NOMO-1 treated with DMSO at 0.1 percent for 48 hours (cell line): Measurements from ENCODE around the gene NFIC.
A peak's percentile ranks its signal among the peaks of the same experiment; 100 is the strongest.

Source experiments
- DNase-seq: peaks from one replicate; lab custom pipeline; 2025; ENCODE audit not compliant: unreplicated experiment; lab: John Stamatoyannopoulos, UW

Gene NFIC

DNA sequence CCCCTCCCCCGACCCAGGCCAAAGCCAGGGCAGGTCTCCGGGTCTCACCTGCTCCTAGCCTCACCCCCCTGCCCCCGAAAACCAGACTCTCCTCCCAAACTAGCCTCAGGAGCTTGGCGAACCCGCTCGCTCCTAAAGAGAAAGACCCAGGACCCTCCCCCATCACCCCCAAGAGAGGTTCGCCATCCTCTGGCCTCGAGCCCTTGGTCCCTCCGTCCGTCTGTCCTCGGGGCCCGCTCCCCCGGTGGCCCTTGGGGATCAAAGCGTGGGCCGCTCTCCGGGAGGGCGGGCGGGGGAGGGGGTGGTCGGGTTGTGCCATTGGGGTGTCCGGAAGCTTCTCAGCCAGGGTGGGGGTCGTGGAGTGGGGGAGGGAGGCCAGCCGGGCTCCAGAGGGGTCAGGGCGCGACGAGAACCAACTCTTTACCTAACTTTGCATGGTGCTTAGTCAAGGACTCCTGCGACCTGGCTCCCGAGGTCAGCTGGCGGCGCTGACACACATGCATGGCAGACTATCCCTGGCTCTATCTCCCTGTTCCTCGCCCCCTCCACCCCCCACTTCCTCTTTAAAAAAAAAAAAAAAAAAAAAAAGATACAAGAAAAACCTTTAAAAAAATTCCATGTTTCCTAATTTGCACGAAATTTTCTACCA is 98.3 kb downstream of the NFIC start:
- DNase-seq: no peak

DNA sequence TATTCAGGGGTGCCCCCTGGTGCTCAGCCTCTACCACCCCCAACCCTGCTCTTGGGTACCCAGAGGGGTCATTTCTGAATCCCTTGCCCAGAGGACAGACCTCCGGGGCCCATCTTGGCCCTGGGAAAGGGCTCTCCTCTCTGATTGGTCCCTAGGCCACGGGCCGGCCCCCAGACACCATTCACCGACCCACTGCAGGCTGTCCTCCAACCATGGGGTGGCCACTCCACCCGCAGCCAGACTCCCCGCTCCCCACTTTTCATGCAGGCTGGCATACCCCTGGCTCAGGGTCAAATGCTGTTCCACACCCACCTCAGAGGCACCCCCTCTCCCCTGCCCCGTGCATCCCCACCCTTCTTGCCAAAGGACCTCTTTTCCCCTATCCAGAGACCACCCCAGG is 99.2 kb downstream of the NFIC start:
- no peak for DNase-seq

DNA sequence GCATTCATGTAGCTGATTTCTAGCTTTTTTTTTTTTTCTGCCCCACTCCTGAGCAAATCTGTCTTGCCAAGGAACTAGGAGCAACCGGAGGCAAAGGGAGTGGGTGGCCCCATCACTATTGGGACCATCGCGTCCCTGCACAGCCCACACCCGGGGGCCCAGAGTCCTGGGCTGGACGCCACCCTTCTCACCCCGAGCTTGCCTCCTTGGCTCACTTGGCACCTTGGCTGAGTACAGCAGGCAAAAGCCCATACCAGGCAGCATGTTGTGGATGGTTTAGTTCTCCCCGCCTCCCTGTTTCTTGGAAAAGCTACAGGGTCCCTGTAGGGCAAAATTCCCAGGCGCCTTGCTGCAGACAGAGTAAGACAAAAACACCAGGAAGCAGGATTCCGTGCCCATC is 100.3 kb downstream of the NFIC start:
- DNase-seq: no peak

DNA sequence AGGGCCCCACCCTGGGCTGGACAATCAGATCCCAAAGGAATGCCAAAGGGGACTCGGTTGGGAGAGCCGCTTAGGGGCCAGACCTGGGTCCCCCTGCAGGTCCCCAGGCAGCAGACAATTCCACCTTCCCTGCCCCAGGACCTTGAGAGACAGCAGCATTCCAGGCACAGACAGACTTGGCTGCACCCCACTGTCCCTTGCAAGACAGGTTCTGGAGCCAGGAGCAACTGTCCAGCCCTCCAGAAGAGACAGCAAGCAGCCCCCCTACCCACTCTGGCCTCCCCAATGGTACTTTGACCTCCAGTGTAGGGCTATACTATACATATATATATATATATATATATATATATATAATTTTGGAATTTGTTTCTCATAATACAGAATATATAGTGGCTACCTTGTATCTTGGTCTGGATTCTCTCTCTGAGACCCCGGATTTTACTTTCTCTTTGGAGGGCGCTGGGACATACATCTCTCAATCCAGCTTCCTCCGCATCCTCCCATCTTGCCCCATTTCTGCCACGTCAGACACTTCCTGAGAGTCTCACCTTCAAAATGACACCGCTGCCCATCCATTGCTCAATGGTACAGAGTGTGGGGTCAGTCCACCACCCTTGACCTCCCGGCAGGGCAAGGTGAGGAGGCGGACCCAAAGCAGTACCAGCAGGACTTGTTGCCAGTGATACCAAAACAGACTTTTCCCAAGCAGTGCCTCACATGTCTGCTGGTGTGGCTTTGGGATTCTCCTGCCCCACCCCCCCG is 101.2 kb downstream of the NFIC start:
- DNase-seq: no peak

DNA sequence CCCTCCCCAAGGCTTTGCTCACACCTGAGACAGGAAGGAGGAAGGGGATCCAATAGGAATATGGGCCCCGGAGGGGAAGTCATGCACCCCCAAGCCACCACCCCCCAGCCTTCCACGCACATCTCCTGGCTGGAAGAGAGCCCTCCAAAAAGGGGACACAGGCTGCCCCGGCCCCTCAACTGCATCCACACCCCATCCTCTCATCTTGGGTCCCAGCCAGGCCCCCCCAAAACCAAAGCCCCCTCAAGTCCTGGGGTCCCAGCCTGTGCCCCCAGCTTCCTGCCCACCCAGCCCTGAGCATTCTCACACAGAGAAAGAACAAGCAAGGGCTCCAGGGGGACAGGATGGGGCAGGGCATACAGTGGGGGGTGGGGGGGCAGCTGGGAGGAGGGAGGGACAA is 101.8 kb downstream of the NFIC start:
- DNase-seq: no peak

DNA sequence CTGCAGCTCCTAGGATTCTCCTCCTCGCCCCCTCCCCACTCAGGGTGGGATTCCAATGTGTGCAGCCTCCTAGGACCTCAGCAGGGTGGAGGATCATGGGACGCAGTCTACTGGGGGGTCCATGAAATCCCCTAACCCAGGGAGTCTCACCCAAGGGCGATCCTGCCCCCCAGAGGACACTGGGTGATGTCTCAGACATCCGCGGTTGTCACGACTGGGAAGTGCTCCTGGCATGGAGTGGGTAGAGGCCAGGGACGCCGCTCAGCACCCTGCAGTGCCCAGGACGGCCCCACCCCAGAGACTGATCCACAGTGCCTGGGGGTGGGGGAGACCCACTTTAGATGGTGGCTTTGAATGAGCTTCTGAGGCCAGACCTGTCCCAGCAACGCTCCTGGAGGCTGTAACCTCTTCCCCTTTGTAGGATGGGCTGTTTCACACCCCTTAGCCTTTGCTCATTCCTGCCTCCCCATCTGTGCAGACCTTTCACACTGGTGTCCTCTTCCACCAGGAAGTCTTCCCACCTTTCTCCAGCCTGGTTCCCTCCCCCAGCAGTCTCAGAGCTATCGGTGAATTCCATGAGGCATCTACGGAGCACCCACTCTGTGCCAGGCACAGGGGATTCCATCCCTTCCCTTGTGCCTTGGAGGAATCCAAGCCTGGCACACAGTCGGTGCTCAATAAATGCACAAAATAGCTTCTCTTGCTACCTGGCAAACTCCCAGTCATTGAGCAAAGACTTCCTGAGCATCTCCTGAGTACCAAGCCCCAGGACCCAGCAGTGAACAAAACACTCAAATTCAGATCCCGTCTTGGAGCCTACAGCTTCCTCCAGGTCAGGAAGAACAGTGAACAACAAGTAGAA is 103.5 kb downstream of the NFIC start:
- no peak for DNase-seq

DNA sequence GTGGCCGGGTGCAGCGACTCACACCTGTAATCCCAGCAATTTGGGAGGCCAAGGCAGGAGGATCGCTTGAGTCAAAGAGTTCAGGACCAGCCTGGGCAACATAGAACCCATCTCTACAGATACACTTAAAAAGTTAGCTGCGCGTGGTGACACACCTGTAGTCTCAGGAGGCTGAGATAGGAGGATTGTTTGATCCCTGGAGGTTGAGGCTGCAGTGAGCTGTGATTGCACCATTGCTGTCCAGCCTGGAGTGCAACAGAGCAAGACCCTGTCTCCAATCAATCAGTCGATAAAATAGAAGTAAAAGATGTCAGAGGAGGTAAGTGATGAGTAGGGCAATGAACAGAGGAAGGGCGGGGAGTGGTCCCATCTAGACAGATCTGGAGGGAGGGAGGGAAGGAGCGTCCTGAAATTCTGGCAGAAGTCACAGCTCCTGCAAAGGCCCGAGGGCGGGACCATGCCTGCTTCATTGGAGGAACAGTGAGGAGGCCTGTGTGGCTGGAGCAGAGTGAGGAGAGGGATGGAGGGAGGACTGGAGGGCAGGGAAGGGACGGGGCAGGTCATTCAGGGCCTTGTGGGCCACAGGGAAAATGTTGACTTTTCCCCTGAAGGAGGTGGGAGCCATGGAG is 104.2 kb downstream of the NFIC start:
- DNase-seq: no peak

DNA sequence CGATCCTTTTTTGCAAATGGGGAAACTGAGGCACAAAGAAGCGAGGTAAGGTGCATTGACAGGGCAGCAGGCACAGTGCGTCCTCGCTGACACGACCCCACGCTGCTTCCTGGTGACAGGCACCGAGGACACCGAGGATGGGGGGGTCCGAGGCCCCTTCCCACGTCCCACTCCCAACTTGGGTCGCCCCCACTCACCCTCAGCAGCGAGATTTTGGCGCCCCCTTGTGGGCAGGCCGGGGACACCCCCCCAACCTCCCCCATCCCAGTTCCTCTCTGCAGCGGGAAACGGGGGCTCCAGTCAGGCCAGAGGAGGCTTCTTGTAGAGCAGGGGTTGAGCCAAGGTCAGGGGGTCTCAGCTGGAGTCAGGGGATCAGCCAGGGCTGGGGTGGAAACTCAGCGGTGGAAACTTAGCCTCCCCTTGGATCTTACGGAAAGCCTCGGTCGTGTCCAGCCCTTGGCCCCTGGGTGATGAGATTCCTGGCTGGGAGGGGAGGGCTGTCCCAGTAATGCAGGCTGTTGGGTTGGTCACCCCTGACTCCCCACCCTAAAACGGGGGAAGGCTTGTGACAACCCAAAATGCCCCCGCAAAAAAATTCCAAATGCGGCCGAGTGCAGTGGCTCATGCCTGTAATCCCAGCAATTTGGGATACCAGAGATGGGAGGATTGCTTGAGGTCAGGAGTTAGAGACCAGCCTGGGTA is 105.7 kb downstream of the NFIC start:
- no peak for DNase-seq

DNA sequence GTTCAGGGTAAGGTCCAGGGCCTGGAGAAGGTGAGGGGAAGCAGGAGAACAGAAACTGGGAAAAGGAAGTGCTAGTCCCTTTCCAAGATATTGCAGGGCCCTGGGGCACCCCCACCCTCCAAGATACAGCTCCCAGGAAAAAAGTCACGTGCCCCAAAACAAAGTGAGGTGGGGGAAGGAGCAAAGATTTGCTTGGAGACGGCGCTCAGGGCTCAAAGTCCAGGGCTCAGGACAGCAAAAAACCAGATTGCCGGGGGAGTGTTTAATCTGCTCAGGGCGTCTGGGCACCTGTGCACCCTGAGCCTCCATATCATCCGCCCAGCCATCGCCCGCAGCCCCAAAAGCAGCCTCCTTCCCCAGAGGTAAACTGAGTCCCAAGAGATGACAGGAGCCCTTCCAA is 107.6 kb downstream of the NFIC start:
- DNase-seq: no peak

DNA sequence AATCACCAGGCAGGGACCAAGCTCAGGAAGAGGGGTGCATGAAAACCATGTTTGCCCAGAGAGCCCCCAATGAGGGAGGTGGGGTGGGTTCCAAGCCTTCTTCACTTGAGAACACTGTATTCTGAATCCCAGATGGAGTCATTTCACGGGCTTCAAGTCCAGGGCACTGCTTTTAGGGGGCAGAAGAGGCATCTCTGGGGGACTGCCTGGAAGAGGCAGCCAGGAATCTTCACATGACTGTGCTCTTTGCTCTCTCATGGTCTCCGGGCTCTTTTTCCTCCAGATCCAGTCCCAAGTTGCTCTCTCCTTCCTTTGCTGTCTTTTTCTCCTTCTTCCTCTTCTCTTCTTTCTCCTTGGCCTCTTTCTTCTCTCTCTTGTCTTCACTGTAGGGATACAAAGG is 108.2 kb downstream of the NFIC start:
- DNase-seq: no peak

DNA sequence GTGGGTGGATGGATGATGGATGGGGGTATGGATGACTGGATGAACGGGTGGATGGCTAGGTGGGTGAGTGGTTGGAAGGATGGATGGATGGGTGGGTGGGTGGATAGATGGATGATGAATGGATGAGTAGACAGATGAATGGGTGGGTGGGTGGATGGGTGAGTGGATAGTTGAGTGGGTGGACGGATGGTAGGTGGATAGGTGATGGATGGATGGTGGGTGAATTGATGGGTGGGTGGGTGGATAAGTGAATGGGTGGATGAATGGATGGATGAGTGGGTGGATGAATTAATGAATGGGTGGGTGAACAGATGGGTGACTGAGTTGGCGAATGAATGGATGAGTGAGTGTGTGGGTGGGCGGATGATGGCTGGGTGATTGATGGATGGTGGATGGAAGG is 109.1 kb downstream of the NFIC start:
- no peak for DNase-seq

DNA sequence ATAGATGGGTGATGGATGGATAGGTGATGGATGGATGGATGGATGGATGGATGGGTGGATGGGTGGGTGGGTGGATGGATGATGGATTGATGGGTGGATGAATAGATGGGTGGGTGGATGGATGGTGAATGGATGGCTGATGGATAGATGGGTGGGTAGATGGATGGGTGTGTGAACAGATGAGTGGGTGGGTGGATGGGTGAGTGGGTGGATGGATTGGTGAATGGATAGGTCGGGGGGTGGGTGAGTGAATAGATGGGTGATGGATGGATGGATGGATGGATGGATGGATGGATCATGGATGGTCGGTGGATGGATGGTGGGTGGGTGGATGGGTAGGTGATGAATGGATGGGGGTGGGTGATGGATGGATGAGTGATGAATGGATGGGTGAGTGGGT is 110.4 kb downstream of the NFIC start:
- DNase-seq: no peak

DNA sequence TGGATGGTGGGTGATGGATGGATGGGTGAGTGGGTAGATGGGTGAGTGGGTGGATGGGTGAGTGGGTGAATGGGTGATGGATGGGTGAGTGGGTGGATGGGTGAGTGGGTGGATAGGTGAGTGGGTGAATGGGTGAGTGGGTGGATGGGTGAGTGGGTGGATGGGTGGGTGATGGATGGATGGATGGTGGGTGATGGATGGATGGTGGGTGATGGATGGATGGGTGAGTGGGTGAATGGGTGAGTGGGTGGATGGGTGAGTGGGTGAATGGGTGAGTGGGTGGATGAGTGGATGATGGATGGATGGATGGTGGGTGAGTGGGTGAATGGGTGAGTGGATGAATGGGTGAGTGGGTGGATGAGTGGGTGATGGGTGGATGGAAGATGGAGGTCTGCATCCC is 111.1 kb downstream of the NFIC start:
- no peak for DNase-seq

DNA sequence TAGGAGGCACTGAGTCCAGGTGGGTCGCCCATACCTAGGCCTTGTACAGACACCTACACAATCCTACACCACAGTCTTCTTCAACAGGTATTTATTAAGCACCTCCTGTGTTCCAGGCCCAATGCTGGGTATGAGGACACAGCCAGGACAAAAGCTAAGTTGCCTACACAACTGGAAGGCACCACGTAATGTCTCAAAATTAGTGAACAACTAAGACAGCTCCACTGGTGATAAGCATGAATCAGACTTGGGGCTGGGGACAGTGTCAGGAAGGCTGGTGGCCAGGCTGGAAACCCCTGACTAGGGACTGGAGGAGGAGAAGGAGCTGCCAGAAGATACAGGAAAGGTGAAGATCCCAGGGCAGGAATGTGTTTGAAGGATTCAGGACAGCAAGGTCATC is 111.6 kb downstream of the NFIC start:
- DNase-seq: no peak

DNA sequence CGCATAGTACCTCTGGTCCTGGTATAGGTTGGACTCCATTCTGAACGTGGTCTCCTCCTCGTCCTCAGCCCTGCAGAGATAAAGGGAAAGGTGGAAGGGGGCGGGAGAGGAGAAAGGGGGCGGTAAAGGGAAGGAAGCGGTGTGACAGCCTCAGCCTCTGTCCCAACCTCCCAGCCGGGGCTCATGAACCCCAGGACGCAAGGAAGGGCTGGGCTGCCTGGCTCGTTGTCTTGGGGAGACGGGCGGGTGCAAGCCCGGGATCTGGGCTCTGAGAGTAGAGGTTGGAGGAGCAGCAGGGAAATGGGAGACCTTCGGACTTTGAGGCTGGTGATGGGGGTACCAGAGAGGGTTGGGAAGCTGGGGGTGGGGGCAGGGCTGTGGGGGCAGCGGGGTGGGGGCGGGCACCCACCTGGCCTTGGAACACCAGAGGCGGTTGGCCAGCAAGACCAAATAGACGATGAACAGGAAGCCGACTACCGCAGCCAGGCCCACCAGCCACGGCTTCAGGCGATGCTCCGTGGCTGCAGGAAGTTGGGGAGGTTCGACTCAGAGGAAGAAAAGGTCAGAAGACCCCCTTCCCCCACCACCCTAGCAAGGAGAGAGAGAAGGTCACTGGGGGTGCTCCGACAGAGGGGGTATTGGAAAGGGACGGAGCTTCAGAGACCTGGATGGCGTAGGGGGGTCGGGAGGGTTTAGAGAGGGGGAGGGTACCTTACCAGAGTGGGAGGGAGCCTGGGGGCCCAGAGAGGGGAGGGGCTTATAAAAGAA is 112.2 kb downstream of the NFIC start:
- DNase-seq: no peak

DNA sequence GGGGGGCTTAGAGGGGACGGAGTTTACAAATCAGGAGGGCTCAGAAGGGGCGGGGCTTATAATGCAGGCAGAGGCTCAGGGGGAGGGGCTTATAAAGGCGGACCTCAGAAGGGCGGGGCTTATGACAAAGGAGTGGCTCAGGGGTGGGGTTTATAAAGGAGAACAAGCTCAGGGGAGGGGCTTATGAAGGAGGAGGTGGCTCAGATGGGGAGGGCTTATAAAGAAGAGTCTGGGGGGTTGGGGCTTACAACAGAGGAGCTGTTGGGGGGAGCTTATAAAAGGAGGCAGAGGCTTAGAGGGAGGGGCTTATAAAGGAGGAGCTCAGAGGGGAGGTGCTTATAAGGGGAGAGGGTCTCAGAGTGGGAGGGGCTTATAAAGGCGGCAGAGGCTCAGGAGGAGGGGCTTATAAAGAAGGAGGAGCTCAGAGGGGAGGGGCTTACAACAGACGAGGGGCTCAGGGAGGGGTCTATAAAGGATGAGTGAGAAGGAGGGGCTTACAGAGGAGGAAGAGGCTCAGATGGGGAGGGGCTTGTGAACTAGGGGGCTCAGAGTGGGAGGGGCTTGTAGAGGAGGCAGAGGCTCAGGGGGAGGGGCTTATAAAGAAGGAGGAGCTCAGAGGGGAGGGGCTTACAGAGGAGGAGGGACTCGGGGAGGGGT is 112.9 kb downstream of the NFIC start:
- peak; percentile 87 for DNase-seq

DNA sequence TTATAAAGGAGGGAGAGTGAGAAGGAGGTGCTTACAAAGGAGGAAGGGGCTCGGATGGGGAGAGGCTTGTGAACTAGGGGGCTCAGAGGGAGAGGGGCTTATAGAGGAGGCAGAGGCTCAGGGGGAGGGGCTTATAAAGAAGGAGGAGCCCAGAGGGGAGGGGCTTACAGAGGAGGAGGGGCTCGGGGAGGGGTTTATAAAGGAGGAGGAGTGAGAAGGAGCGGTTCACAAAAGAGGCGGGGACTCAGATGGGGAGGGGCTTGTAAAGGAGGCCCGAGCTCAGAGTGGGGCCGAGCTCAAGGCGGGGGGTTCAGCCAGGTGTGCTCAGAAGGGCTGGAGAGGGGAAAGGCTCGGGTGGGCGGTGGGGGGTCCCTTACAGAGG is 113.4 kb downstream of the NFIC start:
- DNase-seq: no peak

DNA sequence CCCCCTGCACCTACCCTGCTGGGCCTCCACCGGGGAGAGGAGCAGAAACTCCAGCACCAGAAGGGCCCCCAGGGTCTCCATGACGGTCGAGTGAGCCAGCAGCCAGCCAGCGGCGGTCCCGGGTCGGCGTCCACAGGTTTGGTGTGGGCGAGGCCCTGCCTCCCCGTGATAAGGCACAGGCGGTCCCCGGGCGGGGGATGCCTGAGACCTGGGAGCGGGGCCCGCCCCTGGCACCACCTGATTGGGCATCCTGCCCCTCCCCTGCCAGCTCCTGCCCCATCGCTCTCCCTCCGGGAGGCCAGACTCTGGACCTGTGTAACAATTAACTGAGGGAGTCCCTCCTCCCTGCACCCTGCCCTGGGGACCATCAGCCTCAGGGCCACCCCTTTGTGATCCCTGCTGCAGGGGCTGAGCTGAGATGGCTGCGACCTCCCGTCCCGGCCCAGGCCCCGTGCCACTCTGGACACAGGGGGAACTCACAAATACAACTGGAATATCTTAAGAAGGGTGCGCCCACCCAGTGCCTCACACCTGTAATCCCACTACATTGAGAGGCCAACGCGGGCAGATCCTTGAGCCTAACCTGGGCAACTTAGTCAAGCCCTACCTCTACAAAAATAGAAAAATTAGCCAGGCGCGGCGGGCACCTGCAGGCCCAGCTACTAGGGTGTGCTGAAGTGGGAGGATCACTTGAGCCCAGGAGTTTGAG is 114.2 kb downstream of the NFIC start, which contains the start of gene SMIM24:
SMIM24 (minus strand) TSS at position 143 of the 709 bp plus-strand sequence; CDS start at position 81, 62 bp downstream.
- DNase-seq: no peak
